TTC549 (cell line): ENCODE data around the gene CTTNBP2NL.
"Not testable (repeated sequence)": the region's sequence is repeated elsewhere in the genome, so short reads cannot be mapped to it uniquely, and the experiment has no call there.

Source experiments
- FAIRE-seq: peaks from 2 replicates; lab custom pipeline; 2012; peaks lifted over from hg19 to GRCh38; lab: Jason Lieb, UNC

The CTTNBP2NL gene

GRCh38 chr1:112423666-112424065 lies 27.7 kb downstream of the CTTNBP2NL start:
- not testable (repeated sequence) for FAIRE-seq

GRCh38 chr1:112429749-112430148 lies 33.7 kb downstream of the CTTNBP2NL start:
- FAIRE-seq, result no peak

- no peak for FAIRE-seq
Observed at GRCh38 chr1:112431038-112431437, 35.0 kb downstream of the CTTNBP2NL start.

GRCh38 chr1:112435448-112435847 lies 39.4 kb downstream of the CTTNBP2NL start:
- no peak for FAIRE-seq

GRCh38 chr1:112436384-112437156 lies 40.6 kb downstream of the CTTNBP2NL start:
- no peak for FAIRE-seq

- not testable (repeated sequence) for FAIRE-seq
Observed at GRCh38 chr1:112438156-112438555, 42.1 kb downstream of the CTTNBP2NL start.

GRCh38 chr1:112439592-112439991 lies 43.6 kb downstream of the CTTNBP2NL start:
- FAIRE-seq, result no peak

- FAIRE-seq, result no peak
Observed at GRCh38 chr1:112440574-112440973, 44.6 kb downstream of the CTTNBP2NL start.

- no peak for FAIRE-seq
Observed at GRCh38 chr1:112444269-112444668, 48.3 kb downstream of the CTTNBP2NL start.

GRCh38 chr1:112445596-112445995 lies 49.6 kb downstream of the CTTNBP2NL start:
- no peak for FAIRE-seq

GRCh38 chr1:112446411-112446810 lies 50.4 kb downstream of the CTTNBP2NL start:
- no peak for FAIRE-seq

- no peak for FAIRE-seq
Observed at GRCh38 chr1:112448904-112449629, 53.1 kb downstream of the CTTNBP2NL start.

- no peak for FAIRE-seq
Observed at GRCh38 chr1:112449630-112449983, 53.6 kb downstream of the CTTNBP2NL start.

GRCh38 chr1:112450773-112451172 lies 54.8 kb downstream of the CTTNBP2NL start:
- no peak for FAIRE-seq

- FAIRE-seq, result not testable (repeated sequence)
Observed at GRCh38 chr1:112451301-112451700, 55.3 kb downstream of the CTTNBP2NL start.

GRCh38 chr1:112453876-112454275 lies 57.9 kb downstream of the CTTNBP2NL start:
- FAIRE-seq, result no peak

- no peak for FAIRE-seq
Observed at GRCh38 chr1:112454316-112454715, 58.3 kb downstream of the CTTNBP2NL start.

- no peak for FAIRE-seq
Observed at GRCh38 chr1:112457241-112457640, 61.2 kb downstream of the CTTNBP2NL start.

- FAIRE-seq, result no peak
Observed at GRCh38 chr1:112457955-112458354, 61.9 kb downstream of the CTTNBP2NL start.

- FAIRE-seq, result no peak
Observed at GRCh38 chr1:112458756-112459155, 62.7 kb downstream of the CTTNBP2NL start.

- no peak for FAIRE-seq
Observed at GRCh38 chr1:112460615-112461014, 64.6 kb downstream of the CTTNBP2NL start.

- no peak for FAIRE-seq
Observed at GRCh38 chr1:112461200-112461871, 65.3 kb downstream of the CTTNBP2NL start.

- FAIRE-seq, result no peak
Observed at GRCh38 chr1:112462953-112463279, 66.9 kb downstream of the CTTNBP2NL start.
